Stimulated activated CD4-positive, alpha-beta T cell treated with anti-CD3 and anti-CD28 coated beads, Interleukin-2, amount 100 ng/mL, for 24 hours (primary cell): ENCODE results near the gene PAX5.
A peak's percentile ranks its signal among the peaks of the same experiment; 100 is the strongest.
"Not testable (repeated sequence)": the region's sequence is repeated elsewhere in the genome, so short reads cannot be mapped to it uniquely, and the experiment has no call there.

Experiments used
- DNase-seq, 2 donors: peaks; one replicate each; pipeline ENCODE4 v3.0.0-alpha.2; 2020

PAX5 gene

DNA sequence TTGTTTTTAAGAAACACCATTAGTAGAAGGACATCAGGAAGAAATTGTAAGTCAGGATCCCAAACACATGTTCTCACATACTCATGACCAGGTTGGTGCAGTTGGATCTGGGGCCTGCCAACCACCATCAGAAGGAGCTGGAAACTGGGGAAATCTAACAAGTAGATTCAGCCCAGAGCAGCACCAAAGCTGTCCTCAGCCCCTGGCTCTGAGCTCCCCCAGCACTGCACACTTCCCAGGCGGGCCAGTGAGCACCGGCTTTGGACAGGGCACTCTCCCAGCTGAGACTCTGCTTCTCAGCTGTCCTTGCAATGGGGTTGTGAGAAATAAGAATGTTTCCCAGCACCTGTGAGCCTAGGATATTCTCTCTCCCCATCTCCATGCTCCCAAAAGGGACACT lies 162.5 kb downstream of the PAX5 start:
- DNase-seq, result no peak

- no peak for DNase-seq
These were observed 163.1 kb downstream of the PAX5 start for GRCh38 chr9:36870960-36871359.

GRCh38 chr9:36869605-36870004 lies 164.5 kb downstream of the PAX5 start:
- not testable (repeated sequence) for DNase-seq

- no peak for DNase-seq
These were observed 165.3 kb downstream of the PAX5 start for GRCh38 chr9:36868586-36869282.

GRCh38 chr9:36867672-36868471 lies 166.2 kb downstream of the PAX5 start:
- DNase-seq, result no peak

DNA sequence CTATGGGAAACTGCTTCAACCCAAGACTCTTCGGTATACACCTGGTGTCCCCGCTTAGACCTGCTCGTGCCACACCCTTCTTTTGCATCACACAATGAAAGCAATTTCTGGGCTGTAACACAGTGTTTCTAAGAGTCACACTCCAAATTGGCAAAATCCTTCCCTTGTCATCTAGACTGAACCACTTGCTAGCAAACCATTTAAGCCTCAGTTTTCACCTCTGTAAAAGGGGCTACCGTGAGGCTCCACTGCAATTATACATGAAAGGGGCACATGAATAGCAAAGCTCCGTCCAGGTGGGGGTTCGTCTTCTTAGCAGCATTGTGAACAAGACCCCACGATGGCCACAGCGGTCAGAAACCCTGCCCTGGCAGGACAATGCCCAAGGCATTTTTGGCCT lies 166.8 kb downstream of the PAX5 start:
- no peak for DNase-seq

GRCh38 chr9:36866840-36867239 lies 167.2 kb downstream of the PAX5 start:
- no peak for DNase-seq

DNA sequence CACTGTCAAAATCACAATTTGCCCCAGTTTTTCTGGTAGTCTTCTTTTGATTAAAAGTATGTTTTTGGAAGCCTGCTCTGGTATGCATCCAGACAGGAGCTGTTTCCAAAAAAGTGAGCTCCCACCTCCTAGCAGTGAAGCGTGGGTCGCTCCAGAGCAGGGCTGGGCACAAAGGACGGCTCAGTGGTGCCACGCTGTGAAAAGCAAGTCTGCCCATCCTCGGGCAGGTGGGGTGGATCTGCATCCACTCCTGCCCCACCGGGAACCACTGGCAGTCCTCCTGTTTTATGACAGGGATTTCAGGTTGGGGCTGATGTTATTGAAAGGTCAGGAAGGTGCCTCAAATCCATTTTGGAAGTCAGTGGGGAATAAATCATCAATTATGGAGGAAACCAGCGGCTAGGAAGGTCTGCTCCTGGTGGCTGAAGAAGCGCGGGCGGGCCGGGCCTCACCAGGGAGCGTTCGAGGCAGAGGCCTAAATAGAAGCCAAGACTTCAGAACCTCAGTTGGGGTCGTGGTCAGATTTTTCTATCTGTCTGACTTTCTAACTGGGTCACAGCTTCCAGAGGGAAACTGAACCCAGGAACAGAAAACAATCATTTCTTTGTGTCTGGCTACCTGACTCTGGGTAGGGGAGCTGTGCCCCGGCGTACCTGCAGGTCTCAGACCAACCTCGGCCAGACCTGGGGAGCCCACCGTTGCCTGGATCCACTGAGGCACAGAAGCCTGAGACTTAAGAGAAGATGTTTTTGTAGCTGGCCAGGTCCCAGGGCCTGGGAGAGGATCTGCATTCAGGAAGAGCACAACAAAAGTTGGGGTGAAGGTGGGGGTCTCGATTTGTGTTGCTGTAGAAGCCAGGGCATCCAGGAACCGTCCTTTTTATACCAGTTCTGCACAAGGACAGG lies 168.1 kb downstream of the PAX5 start:
- DNase-seq, result no peak

DNA sequence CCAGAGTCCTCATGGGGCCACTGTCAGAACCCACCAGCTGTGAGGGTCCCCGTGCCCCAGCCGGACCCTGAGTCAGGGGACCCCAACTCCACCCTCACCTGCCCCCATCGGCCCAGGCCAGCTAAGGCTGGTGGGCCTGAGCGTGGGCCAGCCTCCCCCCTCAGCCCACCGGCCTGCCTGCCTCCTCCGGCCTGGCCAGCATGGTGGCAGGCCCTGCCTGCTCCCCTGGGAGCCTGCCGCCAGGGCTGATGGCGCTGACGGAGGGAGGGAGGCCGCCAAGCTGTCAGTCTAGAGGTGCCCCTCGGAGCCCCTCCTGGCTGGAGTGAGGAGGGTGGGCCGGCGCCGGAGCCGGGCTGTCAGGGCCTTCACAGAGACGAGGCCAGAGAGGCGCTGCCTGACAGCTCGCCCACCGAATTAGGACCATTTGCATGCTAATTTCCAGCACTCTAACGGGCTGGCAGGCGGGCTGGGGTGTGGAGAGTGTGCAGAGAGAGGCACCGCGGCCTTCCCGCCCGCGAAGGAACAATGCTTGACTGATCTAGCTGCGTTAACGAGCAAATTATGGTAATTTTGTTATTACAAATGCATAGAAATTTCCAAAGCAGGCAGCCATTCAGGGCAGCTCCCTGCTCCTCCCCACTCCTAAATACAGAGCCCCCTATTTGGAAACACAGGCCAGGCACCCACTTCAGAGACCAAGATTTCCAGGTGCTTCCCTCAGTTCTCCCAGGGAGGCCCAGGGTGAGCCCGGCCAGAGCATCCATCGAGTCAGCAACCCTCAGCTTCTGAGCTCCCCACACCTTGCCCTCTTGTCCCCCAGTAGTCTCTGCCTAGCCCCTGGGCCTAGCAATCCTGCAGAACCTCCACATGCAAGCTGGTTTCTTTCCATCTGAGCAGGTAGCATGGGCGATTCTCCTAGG lies 169.3 kb downstream of the PAX5 start:
- no peak for DNase-seq

DNA sequence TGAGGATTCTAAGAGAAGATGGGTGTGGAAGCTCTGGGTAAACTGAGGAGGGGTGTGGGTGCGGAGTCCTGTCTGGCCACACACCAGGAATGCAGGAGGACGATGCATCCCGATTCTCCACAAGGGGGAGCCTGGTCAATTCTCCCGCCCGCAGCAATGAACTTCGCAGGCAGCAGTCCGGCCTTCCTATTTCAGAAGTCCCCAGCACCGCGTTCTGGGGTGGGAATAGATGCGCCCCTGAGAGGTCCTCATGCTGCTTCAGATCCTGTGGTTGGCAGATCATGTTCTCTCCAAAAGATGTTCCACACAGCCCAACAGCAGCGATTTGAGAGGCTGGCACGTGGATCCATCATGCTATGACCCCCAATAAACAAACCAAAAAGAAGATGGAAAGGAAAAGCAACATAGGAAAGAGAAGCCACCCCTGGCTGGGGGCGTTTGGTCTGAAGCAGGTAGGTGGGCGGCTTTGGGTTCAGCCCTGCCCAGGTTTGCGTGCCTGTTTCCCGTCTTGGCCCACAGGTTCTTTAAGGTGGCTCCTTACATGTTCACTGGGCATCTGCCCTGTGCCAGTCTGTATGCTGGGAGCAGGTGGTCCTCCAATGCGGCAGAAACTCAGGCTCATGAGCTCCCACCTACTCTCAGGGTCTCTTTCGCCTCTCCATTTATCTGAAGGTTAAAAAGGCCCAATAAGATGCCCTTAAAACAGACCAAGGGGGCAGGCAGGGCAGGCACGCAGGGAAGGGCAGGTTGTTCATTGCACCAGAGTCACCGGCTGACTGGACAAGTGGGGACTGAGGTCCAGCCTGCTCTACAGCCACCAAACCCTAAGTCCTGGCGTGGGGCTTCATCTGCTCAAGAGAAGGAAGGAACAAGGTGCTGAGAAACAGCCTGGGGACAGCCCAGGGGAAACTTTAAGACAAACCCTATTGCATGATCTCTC lies 171.6 kb downstream of the PAX5 start:
- peak in 1 of 2 donors; percentile 15 for DNase-seq

- DNase-seq, result no peak
These were observed 172.4 kb downstream of the PAX5 start for GRCh38 chr9:36861528-36862205.

GRCh38 chr9:36858805-36859375 lies 175.2 kb downstream of the PAX5 start:
- no peak for DNase-seq

DNA sequence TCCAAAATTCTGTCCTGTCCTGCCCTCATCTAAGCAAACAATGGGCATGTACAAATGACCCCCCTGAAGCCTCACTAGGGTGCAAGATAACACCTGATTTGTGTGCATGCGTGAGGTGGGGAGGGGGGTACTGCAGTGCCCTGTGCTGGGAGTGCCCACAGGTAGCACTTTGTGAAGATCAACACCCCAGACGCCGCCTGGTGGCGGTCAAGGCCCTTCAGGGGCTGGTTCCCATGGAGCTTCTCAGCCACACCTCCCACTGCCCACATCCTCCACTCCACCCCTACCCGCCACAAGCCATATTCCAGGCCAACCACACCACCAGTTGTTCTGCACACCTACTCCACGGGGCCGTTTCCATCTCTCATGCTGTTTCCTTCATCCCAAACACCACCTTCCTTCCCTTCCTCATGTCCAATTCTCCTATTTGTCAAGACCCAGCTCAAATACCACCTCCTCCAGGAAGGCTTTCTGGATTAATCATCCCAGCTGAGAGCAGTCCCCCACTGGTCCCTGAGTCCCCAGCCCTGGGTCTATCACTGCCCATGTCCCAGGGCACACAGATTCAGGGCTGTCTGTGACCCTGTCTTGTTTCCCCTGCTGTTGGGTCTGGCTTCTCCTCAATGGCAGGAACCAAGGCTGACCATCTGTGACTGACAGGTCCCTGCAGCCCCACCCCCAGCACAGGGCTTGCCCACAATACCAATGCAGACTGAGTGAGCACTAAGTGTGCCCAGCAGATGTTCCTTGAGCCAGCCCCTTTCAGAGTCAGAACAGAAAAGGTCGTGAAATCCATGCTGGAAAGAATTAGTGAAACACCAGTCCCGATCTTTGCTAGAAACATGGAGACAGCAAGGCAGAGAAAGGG lies 178.4 kb downstream of the PAX5 start:
- DNase-seq, result peak in 1 of 2 donors; percentile 54

DNA sequence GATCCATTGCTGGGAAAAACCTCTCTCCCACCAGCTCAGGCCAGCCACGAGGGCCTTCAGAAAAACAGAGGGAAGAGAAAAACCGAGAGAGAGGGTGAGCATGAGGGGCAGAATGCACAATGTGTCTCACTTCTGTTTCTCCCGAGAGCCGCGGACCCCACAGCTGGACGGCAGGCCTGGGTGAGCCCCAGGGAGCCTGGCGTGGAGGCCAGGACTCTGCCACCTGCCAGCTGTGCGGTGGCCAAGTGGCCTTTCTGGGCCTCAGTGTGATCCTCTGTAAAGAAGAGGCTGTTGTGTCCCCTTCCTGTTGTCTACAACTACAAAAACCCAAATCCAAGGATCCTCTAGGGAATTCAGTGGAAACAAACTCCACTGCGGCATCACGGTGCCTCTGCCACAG lies 179.3 kb downstream of the PAX5 start:
- no peak for DNase-seq

DNA sequence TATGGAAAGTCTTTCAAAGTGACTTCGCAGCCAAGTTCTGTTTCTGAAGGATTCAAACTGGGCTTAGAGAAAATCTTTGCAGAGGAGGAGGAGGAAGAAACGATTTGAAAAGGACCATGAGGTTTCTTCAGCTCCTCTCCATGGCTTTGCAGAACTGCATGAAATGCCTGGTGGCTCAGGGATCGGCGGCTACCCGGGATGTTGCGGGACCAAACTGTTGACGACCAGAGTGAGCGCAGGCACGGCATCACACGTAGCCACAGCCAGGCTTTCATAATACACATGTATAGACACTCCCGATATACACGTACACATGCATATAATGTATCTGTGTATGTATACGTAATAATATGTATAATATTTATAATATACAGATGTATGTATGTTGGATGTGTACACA lies 180.0 kb downstream of the PAX5 start:
- no peak for DNase-seq

DNA sequence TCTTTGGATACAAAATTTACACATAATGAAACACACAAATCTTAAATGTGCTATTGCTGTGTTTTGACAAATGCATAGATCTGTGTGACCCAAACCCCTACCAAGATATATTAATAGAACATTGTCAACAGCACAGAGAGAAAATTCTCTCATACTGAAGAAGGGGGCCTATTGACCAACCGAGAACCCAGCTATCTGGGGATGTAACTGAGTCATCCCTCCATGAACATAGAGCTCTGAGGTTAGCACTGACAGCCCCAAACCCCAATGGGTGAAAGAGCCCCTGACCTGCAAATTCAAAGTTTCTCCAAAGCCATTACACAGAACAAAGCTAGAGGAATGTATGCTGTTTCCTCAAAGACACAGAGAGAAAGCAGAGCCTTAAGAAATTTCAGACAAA lies 180.8 kb downstream of the PAX5 start:
- DNase-seq, result no peak

DNA sequence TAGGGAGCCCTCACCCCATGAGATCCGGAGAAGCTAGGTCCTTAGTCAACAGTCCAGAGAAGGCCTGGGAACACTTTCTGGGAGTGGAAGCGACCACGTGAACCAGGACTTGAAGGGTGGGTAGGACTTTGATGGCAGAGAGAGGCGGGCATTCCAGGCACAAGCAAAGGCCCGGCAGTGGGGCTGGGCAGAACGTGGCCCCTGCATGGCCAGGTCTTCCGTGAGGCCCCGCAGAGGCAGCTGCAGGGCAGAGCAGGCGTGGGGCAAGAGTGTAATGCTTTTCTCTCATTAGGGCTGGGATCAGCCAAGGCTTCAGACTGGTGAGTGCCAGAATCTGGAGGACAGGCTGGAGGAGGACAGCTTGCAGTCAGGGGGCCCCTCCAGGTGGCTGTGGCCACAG lies 184.1 kb downstream of the PAX5 start:
- no peak for DNase-seq

- no peak for DNase-seq
These were observed 185.1 kb downstream of the PAX5 start for GRCh38 chr9:36848946-36849345.
